ENCODE measurements around the gene SMIM1. TPM values are rescaled to one million over a fixed set of nuclear protein-coding genes. Genes with fewer than 3 reads are reported as not detected.

SMIM1 gene
- total and polyA plus RNA-seq, 2 of the 4 experiments (the other 2 are of a cell fraction) = 0.90 to 3.4 TPM

GRCh38 chr1:3819771-3820200, 47.2 kb downstream of the SMIM1 start:
- H2AK9ac ChIP-seq (replicated peaks; ENCODE audit: low read depth, low read length, poor library complexity) = no peak overlapping the region
- H4K5ac ChIP-seq (ENCODE audit: low read depth, low read length) = no peak overlapping the region
- no peak for ATAC-seq (ENCODE audit: low read depth)
- CTCF ChIA-PET = no interaction called here
- POLR2A ChIA-PET (ENCODE audit: unreplicated experiment) = no interaction called here
- no peak overlapping the region for H2BK20ac ChIP-seq (ENCODE audit: low read depth, low read length)
- dilution Hi-C loops (cut with HindIII; ENCODE audit: low sequenced_read_pairs, unreplicated experiment) = no loop called here
- no peaks in the 10 kb centered on the region for H3K9me3 ChIP-seq (ENCODE audit: control insufficient read depth, insufficient read depth, low read length)
- intact Hi-C loops (cut with micrococcal nuclease) = no loop called here
- no peak overlapping the region for H2AFZ ChIP-seq (replicated peaks; ENCODE audit: low read length, poor library complexity)
- BruUV-seq (replicated peaks) = no TSS peak
- H3K36me3 ChIP-seq (ENCODE audit: control insufficient read depth, insufficient read depth, low read length) = peaks cover 42% of the 10 kb centered on the region
- H4K91ac ChIP-seq (ENCODE audit: insufficient read depth, low read depth, low read length) = no peak overlapping the region
- H3K56ac ChIP-seq (ENCODE audit: extremely low read depth, insufficient read depth, low read length) = no peak overlapping the region
- H3K79me1 ChIP-seq (ENCODE audit: low read depth in 1 of 2, low read length in 2 of 2) = no peaks in the 10 kb centered on the region
- no peaks in the 10 kb centered on the region for H3K9me1 ChIP-seq (ENCODE audit: insufficient read depth, low read length)
- no peak overlapping the region for H3K23ac ChIP-seq (ENCODE audit: low read depth, low read length)
- no peak overlapping the region for H3K4ac ChIP-seq (ENCODE audit: low read depth, low read length)
- H3K27me3 ChIP-seq (ENCODE audit: control insufficient read depth, insufficient read depth, low read length) = no peaks in the 10 kb centered on the region
- TF ChIP-seq CEBPB (IDR thresholded peaks at IDR 0.05; ENCODE audit: low read depth, low read length) (no peak), SMC3 (IDR thresholded peaks at IDR 0.05; ENCODE audit: low read depth, low read length) (no peak), RCOR1 (IDR thresholded peaks at IDR 0.05; ENCODE audit: insufficient replicate concordance, low read length) (no peak), MXI1 (IDR thresholded peaks at IDR 0.05; ENCODE audit: borderline replicate concordance, low read depth, low read length) (no peak), NFE2L2 (IDR thresholded peaks at IDR 0.05; ENCODE audit: low read depth, low read length) (no peak), RFX5 (IDR thresholded peaks at IDR 0.05; ENCODE audit: low read depth, low read length) (no peak), FOS (IDR thresholded peaks at IDR 0.05; ENCODE audit: low read depth, low read length) (no peak), ELK1 (IDR thresholded peaks at IDR 0.05; ENCODE audit: borderline replicate concordance, low read depth, low read length) (no peak), BHLHE40 (IDR thresholded peaks at IDR 0.05; ENCODE audit: low read depth, low read length) (no peak), MAFK (IDR thresholded peaks at IDR 0.05; ENCODE audit: low read depth, low read length) (no peak), POLR2A (IDR thresholded peaks at IDR 0.05; ENCODE audit: low read depth, low read length) (no peak)
- TF ChIP-seq, protein P1, sequence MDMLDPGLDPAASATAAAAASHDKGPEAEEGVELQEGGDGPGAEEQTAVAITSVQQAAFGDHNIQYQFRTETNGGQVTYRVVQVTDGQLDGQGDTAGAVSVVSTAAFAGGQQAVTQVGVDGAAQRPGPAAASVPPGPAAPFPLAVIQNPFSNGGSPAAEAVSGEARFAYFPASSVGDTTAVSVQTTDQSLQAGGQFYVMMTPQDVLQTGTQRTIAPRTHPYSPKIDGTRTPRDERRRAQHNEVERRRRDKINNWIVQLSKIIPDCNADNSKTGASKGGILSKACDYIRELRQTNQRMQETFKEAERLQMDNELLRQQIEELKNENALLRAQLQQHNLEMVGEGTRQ (IDR thresholded peaks at IDR 0.05; ENCODE audit: low read depth, low read length) = no peak
- in situ Hi-C loops (cut with MboI; ENCODE audit: low sequenced_read_pairs) = no loop called here
- 48% methylated on average over 6 of the region's 10 CpGs; no CpG with 5 or more reads in 1 of the 2 experiments for WGBS, 2 experiments (ENCODE audit: extremely low coverage in 2 of 2, insufficient read length in 1 of 2)
- H2AK5ac ChIP-seq (ENCODE audit: low read depth, low read length) = no peak overlapping the region
- H2BK15ac ChIP-seq (ENCODE audit: low read depth, low read length) = no peak overlapping the region
- H4K8ac ChIP-seq (ENCODE audit: low read depth in 2 of 2, low read length in 2 of 2) = no peak overlapping the region
- no peak overlapping the region for H3K9ac ChIP-seq (ENCODE audit: low read depth, low read length)
- H3K4me3 ChIP-seq (ENCODE audit: insufficient read depth, low read depth, low read length) = no peak overlapping the region
- no peak overlapping the region for H3K14ac ChIP-seq (replicated peaks; ENCODE audit: low read depth, low read length)
- no peaks in the 10 kb centered on the region for H3K4me1 ChIP-seq (ENCODE audit: control insufficient read depth, insufficient read depth, low read length)
- no peak overlapping the region for H3K4me2 ChIP-seq (ENCODE audit: low read depth, low read length)
- H2BK120ac ChIP-seq (ENCODE audit: low read depth, low read length) = no peak overlapping the region
- H3K27ac ChIP-seq (ENCODE audit: insufficient read depth, low read length) = no peak overlapping the region
- H2BK5ac ChIP-seq (ENCODE audit: low read depth, low read length, poor library complexity, severe bottlenecking) = no peak overlapping the region
- no peaks in the 10 kb centered on the region for H4K20me1 ChIP-seq (ENCODE audit: insufficient read depth, low read length)
- no peak overlapping the region for H3K18ac ChIP-seq (ENCODE audit: low read depth, low read length)
- DNase-seq = no peak
